Measurements from ENCODE around the gene PTPA. TPM values are rescaled to one million over a fixed set of nuclear protein-coding genes. Genes with fewer than 3 reads are reported as not detected.

The PTPA gene
- total and polyA plus RNA-seq, 2 donors (not counting 3 experiments of a cell fraction or from before 2014, with no cell fraction given) = 97.7 to 121 TPM

DNA sequence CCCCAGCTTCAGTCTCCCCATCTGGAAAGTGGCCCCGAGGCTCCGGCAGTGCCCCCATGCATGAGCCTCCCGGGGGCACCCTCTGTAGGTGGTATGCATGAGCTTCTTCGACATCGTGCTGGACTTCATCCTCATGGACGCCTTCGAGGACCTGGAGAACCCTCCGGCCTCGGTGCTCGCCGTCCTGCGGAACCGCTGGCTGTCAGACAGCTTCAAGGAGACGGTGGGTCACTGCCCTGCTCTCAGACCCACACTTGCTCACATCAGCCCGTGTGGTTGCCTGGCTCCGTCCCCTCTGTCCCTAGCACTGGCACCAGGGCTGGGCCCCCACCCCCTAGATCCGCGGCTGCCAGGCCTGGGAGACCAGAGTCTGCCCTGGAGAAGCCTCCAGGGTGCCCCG lies 43.1 kb upstream of the PTPA start:
- intact Hi-C loops (cut with micrococcal nuclease) = no loop called here
- Histone ChIP-seq H3K79me2 (ENCODE audit: control insufficient read depth, insufficient read depth, low read length) (no peaks in the 10 kb centered on the region), H2AFZ (ENCODE audit: low read depth, low read length) (no peak overlapping the region), H3K9me3 (replicated peaks; ENCODE audit: control insufficient read depth, insufficient read depth, low read length) (no peaks in the 10 kb centered on the region), H3K4me2 (ENCODE audit: insufficient read depth, low read length) (no peak overlapping the region), H3K9ac (replicated peaks; ENCODE audit: extremely low read depth, insufficient read depth, low read length) (no peak overlapping the region), H3K9me1 (replicated peaks; ENCODE audit: control insufficient read depth, extremely low read depth, insufficient read depth, low read length) (no peaks in the 10 kb centered on the region), H3K4me3 (replicated peaks in 1 of 3; ENCODE audit: insufficient read depth in 1 of 3, low read depth in 1 of 3, low read length in 3 of 3) (no peak overlapping the region), H3K27ac (ENCODE audit: insufficient read depth, low read depth, low read length) (no peak overlapping the region), H3K27me3 (ENCODE audit: control insufficient read depth in 2 of 2, insufficient read depth in 2 of 2, low read length in 2 of 2) (no peaks in the 10 kb centered on the region), H3K4me1 (ENCODE audit: control insufficient read depth, extremely low read depth, insufficient read depth, low read length) (no peaks in the 10 kb centered on the region), H4K20me1 (replicated peaks; ENCODE audit: control insufficient read depth, extremely low read depth, insufficient read depth, low read length) (no peaks in the 10 kb centered on the region), H3K36me3 (ENCODE audit: control insufficient read depth in 2 of 2, extremely low read depth in 1 of 2, insufficient read depth in 2 of 2, low read length in 2 of 2) (peaks cover 0 to 36% of the 10 kb centered on the region in 2 experiments)
- no peak for FAIRE-seq
- TF ChIP-seq, protein P1, sequence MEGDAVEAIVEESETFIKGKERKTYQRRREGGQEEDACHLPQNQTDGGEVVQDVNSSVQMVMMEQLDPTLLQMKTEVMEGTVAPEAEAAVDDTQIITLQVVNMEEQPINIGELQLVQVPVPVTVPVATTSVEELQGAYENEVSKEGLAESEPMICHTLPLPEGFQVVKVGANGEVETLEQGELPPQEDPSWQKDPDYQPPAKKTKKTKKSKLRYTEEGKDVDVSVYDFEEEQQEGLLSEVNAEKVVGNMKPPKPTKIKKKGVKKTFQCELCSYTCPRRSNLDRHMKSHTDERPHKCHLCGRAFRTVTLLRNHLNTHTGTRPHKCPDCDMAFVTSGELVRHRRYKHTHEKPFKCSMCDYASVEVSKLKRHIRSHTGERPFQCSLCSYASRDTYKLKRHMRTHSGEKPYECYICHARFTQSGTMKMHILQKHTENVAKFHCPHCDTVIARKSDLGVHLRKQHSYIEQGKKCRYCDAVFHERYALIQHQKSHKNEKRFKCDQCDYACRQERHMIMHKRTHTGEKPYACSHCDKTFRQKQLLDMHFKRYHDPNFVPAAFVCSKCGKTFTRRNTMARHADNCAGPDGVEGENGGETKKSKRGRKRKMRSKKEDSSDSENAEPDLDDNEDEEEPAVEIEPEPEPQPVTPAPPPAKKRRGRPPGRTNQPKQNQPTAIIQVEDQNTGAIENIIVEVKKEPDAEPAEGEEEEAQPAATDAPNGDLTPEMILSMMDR (IDR thresholded peaks at IDR 0.05; ENCODE audit: extremely low read depth in 1 of 2, insufficient read depth in 1 of 2, low read depth in 1 of 2, low read length in 2 of 2) = no peak
- no peak for TF ChIP-seq MYC (IDR thresholded peaks at IDR 0.05; ENCODE audit: low read depth, low read length)
- no peak for TF ChIP-seq GATA2 (IDR thresholded peaks at IDR 0.05; ENCODE audit: insufficient read depth, insufficient read length, low read depth, low read length)
- TF ChIP-seq EZH2 (IDR thresholded peaks at IDR 0.05; ENCODE audit: borderline replicate concordance, low read depth, low read length, severe bottlenecking) = no peak
- TF ChIP-seq JUN (IDR thresholded peaks at IDR 0.05; ENCODE audit: borderline replicate concordance, insufficient read depth, insufficient read length, low read depth) = no peak
- ChIA-PET CTCF (interaction anchor here (1.7 kb wide), 1 partner anchor 40 kb away, joined by 5 read pairs; the partner anchor contains the start of gene SH3GLB2), POLR2A (no interaction called here)
- no TSS peak for BruUV-seq (replicated peaks)
- dilution Hi-C loops (cut with MboI; ENCODE audit: extremely low pct_ligation_motif_present, low sequenced_read_pairs) = no loop called here
- no peak for DNase-seq (ENCODE audit: low read depth, low spot score)

Data from endothelial cell of umbilical vein (primary cell).